Iris pigment epithelial cell (primary cell): ENCODE results near the gene MCF2L.

Experiments used
- DNase-seq: peaks from one replicate; pipeline ENCODE4 v3.0.0-alpha.2; 2011; ENCODE audit warnings: low read depth

MCF2L gene

GRCh38 chr13:113114511-113115362 is 145.7 kb downstream of the MCF2L start:
- DNase-seq: no peak

- no peak for DNase-seq
Measured at GRCh38 chr13:113115363-113116205, 146.6 kb downstream of the MCF2L start.

- no peak for DNase-seq
Measured at GRCh38 chr13:113116206-113116800, 147.3 kb downstream of the MCF2L start.

GRCh38 chr13:113116871-113117271 is 147.9 kb downstream of the MCF2L start:
- no peak for DNase-seq

GRCh38 chr13:113117335-113117872 is 148.4 kb downstream of the MCF2L start:
- no peak for DNase-seq

- DNase-seq: no peak
Measured at GRCh38 chr13:113117911-113118260, 148.9 kb downstream of the MCF2L start.

GRCh38 chr13:113118261-113119021 is 149.4 kb downstream of the MCF2L start:
- no peak for DNase-seq

GRCh38 chr13:113119166-113119821 is 150.3 kb downstream of the MCF2L start:
- DNase-seq: no peak

GRCh38 chr13:113119822-113120189 is 150.8 kb downstream of the MCF2L start:
- DNase-seq: no peak

- no peak for DNase-seq
Measured at GRCh38 chr13:113120300-113121182, 151.5 kb downstream of the MCF2L start.

- DNase-seq: no peak
Measured at GRCh38 chr13:113121183-113121927, 152.3 kb downstream of the MCF2L start.

GRCh38 chr13:113121928-113122471 is 153.0 kb downstream of the MCF2L start:
- no peak for DNase-seq

GRCh38 chr13:113122550-113123225 is 153.7 kb downstream of the MCF2L start, which contains the start of gene F10:
Gene F10, plus strand, starts transcription at chr13:113122799. Its CDS starts 57 bp downstream, at chr13:113122856.
- DNase-seq: peak; percentile 87

GRCh38 chr13:113123226-113124201 is 154.5 kb downstream of the MCF2L start:
- DNase-seq: no peak

- DNase-seq: no peak
Measured at GRCh38 chr13:113124211-113124970, 155.4 kb downstream of the MCF2L start.

- DNase-seq: no peak
Measured at GRCh38 chr13:113125506-113126264, 156.7 kb downstream of the MCF2L start.
